Fibroblast of lung (primary cell): ENCODE measurements around the gene SEMA4C.

ENCODE experiments used
- CTCF ChIP-seq, 2 donors: IDR thresholded peaks in 1 of 2; conservative IDR thresholded peaks in 1 of 2; 1 replicate in 1 of 2; 2 replicates in 1 of 2; pipeline ENCODE4 v1.5.1; 2011 to 2012; ENCODE audit warnings: low read length in 2 of 2, control low read depth in 1 of 2, inconsistent platforms in 1 of 2, low read depth in 1 of 2, mild to moderate bottlenecking in 1 of 2
- EZH2 ChIP-seq: IDR thresholded peaks from 2 replicates; pipeline ENCODE4 v1.5.1; 2012; ENCODE audit warnings: low read length, control low read depth, mild to moderate bottlenecking; ENCODE audit errors: missing control alignments

DNA sequence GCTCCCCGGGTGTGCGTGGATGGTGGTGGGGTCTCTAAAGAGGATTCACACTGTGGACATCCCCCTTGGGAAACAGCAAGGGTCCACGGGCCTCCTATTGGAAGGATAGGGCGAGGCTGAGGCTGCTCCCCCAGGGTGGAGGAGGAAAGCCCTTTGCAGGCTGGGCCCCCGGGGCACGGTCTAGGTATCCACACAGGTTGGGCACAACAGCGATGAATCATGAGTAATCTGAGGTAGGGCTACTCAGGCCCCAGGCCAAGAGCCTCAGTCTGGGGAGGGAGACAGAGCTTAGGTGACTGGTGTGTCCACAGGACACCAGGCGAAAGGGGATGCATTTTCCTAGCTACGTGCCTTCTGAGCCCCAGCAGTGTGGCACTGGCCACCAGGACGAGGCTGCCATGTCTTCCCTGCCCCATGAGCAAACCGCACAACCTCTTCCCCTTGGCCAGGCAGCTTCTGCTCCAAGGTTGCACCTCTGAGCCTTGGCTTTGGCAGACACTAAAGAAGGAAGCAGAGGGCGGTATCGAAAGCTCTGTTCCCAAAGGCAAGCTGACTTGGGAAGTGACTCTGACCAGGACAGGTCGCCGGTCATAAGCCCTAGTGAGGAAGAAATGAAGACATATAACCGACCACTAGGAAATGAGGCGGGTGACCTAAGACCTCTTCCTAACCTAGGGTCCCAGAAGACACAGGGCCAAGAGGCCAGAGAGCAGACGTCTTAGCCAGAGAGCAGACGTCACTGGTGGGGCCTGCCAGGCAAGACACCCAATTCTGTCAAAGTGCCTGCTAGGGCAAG is 14.6 kb upstream of the SEMA4C start:
- TF ChIP-seq EZH2 (no peak), CTCF (conservative IDR thresholded peaks at IDR 0.05 in 1 of 2, IDR thresholded peaks at IDR 0.05 in 1 of 2; ENCODE audit: low read depth in 1 of 2, low read length in 2 of 2) (no peak)
